Activated naive CD8-positive, alpha-beta T cell (primary cell): Measurements from ENCODE around the gene PRR5L.

Experiments
- H3K27ac Mint-ChIP-seq: one replicate; pipeline ENCODE4 v1.8.0; 2021; ENCODE audit warnings: mixed read lengths
- H3K27me3 Mint-ChIP-seq: one replicate; pipeline ENCODE4 v1.8.0; 2021; ENCODE audit warnings: mixed read lengths
- H3K36me3 Mint-ChIP-seq: one replicate; pipeline ENCODE4 v1.8.0; 2021; ENCODE audit warnings: mixed read lengths
- H3K4me1 Mint-ChIP-seq: one replicate; pipeline ENCODE4 v1.8.0; 2021; ENCODE audit warnings: low read depth, mixed read lengths
- H3K4me3 Mint-ChIP-seq: one replicate; pipeline ENCODE4 v1.8.0; 2021; ENCODE audit warnings: mild to moderate bottlenecking, mixed read lengths
- H3K9me3 Mint-ChIP-seq: one replicate; pipeline ENCODE4 v1.8.0; 2021; ENCODE audit warnings: low read depth, mixed read lengths

PRR5L gene

DNA sequence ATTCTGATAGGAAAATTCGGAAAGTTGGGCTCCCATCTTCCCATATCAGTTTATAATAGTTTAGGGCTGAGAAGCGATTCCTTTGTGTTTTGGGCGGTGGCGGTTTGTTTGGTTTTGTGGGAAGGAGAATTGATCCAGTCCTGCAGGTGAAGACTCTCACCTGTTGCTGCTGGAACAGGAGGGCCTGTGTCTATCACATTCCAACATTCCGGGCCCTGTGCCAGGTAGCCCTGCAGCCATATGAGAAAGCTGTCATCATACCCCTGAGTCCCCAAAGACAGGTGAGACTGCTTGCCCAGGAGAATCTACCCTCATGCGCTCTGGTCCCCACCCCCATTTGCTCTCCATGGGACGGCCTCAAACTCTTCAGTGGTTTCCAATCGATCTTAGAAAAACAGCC is 151.9 kb downstream of the PRR5L start:
- Mint-ChIP-seq H3K4me1 (peaks cover 30% of the 10 kb centered on the region), H3K36me3 (no peaks in the 10 kb centered on the region), H3K4me3 (no peak overlapping the region), H3K27ac (no peak overlapping the region), H3K27me3 (no peaks in the 10 kb centered on the region), H3K9me3 (no peaks in the 10 kb centered on the region)

- Mint-ChIP-seq H3K27me3 (no peaks in the 10 kb centered on the region), H3K27ac (no peak overlapping the region), H3K4me3 (peak overlapping the region; percentile 60), H3K36me3 (no peaks in the 10 kb centered on the region), H3K4me1 (peaks cover 38% of the 10 kb centered on the region), H3K9me3 (no peaks in the 10 kb centered on the region)
These were observed 153.5 kb downstream of the PRR5L start for GRCh38 chr11:36449561-36450096.

- no peaks in the 10 kb centered on the region for H3K9me3 Mint-ChIP-seq
- H3K27me3 Mint-ChIP-seq: no peaks in the 10 kb centered on the region
- no peak overlapping the region for H3K27ac Mint-ChIP-seq
- H3K4me1 Mint-ChIP-seq: peaks cover 38% of the 10 kb centered on the region
- peak overlapping the region; percentile 60 for H3K4me3 Mint-ChIP-seq
- H3K36me3 Mint-ChIP-seq: no peaks in the 10 kb centered on the region
These were observed 154.1 kb downstream of the PRR5L start for GRCh38 chr11:36450110-36450572.

DNA sequence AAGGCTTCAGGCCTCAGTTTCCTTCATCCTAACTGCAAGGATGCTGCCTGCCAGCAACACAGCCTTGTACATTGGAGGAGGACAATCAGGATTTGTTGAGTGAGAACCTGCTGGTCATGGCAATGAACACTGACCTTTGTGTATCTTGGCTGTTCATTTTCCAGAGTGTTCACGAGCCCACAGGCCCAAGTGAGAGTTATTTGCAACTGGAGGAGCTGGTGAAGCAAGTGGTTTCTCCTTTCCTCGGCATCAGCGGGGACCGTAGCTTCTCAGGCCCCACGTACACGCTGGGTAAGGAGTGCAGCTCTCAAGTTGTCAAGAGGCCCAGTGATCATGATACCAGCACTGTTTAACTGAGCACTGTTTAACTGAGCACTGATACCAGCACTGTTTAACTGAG is 155.0 kb downstream of the PRR5L start:
- peaks cover 38% of the 10 kb centered on the region for H3K4me1 Mint-ChIP-seq
- no peak overlapping the region for H3K4me3 Mint-ChIP-seq
- H3K27ac Mint-ChIP-seq: no peak overlapping the region
- no peaks in the 10 kb centered on the region for H3K36me3 Mint-ChIP-seq
- H3K9me3 Mint-ChIP-seq: no peaks in the 10 kb centered on the region
- no peaks in the 10 kb centered on the region for H3K27me3 Mint-ChIP-seq

DNA sequence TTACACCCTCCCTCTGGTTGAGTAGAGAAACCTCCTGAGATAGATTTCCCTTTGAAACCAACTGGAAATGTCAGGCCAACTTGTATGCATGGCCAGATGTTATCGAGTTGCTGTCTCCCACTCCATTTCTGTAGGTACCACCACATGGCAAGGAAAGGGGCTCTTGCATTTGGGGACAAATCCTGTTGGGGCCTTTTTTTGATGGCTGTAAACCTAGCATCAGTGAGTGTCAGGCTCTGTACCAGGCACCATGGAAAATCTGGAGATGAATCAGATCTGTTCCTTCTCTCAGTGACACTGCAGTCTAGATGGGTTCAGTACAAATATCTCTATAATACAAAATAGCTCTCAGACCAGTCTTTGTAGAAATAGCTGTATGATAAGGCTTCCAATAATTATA is 155.6 kb downstream of the PRR5L start:
- no peak overlapping the region for H3K4me3 Mint-ChIP-seq

GRCh38 chr11:36452236-36452940 is 156.3 kb downstream of the PRR5L start:
- Mint-ChIP-seq H3K27me3 (no peaks in the 10 kb centered on the region), H3K4me3 (no peak overlapping the region), H3K36me3 (no peaks in the 10 kb centered on the region), H3K4me1 (peaks cover 38% of the 10 kb centered on the region), H3K9me3 (no peaks in the 10 kb centered on the region), H3K27ac (no peak overlapping the region)

More for the DNA sequence above, 155.6 kb downstream of the PRR5L start:
- Mint-ChIP-seq H3K4me1 (peaks cover 38% of the 10 kb centered on the region), H3K27me3 (no peaks in the 10 kb centered on the region), H3K27ac (no peak overlapping the region), H3K36me3 (no peaks in the 10 kb centered on the region), H3K9me3 (no peaks in the 10 kb centered on the region)

DNA sequence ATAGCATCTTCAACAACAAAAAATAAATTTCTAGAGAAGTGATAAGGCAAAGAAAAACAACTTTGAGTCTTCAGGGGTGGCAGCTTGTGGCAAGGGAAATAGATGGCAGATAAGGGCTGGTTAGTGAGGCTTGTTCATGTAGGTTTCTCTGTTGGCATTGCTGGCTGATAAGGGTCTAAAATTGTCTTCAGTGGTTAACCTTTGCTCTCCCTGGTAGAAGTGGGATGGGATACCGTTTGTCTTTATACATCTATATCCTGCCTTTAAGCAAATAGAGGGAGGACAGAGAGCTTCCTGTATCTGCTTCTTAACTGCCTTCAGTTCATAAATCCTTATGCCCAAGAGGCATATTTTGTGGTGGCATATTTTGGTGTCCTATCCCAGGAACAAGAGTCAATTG is 156.9 kb downstream of the PRR5L start:
- Mint-ChIP-seq H3K4me3 (no peak overlapping the region), H3K27ac (no peak overlapping the region), H3K9me3 (no peaks in the 10 kb centered on the region), H3K27me3 (no peaks in the 10 kb centered on the region), H3K36me3 (no peaks in the 10 kb centered on the region), H3K4me1 (peaks cover 38% of the 10 kb centered on the region)

- no peaks in the 10 kb centered on the region for H3K27me3 Mint-ChIP-seq
- no peaks in the 10 kb centered on the region for H3K36me3 Mint-ChIP-seq
- H3K4me3 Mint-ChIP-seq: no peak overlapping the region
- H3K9me3 Mint-ChIP-seq: no peaks in the 10 kb centered on the region
- peaks cover 38% of the 10 kb centered on the region for H3K4me1 Mint-ChIP-seq
- no peak overlapping the region for H3K27ac Mint-ChIP-seq
These were observed 157.6 kb downstream of the PRR5L start for GRCh38 chr11:36453678-36454077.

GRCh38 chr11:36454551-36454940 is 158.5 kb downstream of the PRR5L start:
- Mint-ChIP-seq H3K27ac (no peak overlapping the region), H3K4me1 (peaks cover 37% of the 10 kb centered on the region), H3K4me3 (no peak overlapping the region), H3K27me3 (no peaks in the 10 kb centered on the region), H3K36me3 (no peaks in the 10 kb centered on the region), H3K9me3 (no peaks in the 10 kb centered on the region)

DNA sequence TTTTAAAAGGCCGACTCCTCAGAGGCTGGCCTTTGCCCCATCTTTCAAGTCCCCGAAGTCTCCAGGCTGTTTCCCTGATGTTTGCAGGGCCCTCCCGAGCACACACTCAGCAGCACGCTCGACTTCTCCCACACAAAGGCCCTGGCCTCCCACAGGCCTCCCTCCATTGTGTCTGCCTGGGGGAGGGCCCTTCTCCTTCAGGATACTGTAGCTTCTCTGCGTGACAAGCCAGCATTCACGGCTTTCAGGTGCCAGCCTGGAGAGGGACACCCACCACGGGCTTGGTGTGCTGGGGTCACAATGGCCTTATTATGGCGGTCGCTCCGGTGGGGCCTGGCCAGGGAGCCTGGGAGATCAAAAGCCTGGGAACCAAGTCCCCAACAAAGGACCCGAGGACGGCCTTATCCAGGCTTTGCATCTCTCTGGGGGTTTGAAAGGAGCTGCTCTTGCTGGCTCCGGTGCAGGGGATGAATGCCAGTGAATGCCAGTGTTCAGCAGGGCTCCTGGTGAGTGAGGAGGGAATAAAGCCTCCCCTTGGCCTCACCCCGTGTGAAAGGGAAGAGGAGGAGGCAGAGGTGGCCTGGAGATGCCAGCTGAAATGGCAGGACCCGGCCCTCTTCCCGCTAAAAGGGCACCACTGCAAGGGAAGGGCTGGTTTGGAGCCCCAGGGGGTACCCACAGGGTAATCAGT is 159.0 kb downstream of the PRR5L start:
- no peaks in the 10 kb centered on the region for H3K9me3 Mint-ChIP-seq
- H3K4me1 Mint-ChIP-seq: peaks cover 32% of the 10 kb centered on the region
- H3K36me3 Mint-ChIP-seq: no peaks in the 10 kb centered on the region
- H3K27ac Mint-ChIP-seq: no peak overlapping the region
- no peak overlapping the region for H3K4me3 Mint-ChIP-seq
- H3K27me3 Mint-ChIP-seq: no peaks in the 10 kb centered on the region

GRCh38 chr11:36455658-36456111 is 159.6 kb downstream of the PRR5L start:
- H3K27me3 Mint-ChIP-seq: no peaks in the 10 kb centered on the region
- H3K27ac Mint-ChIP-seq: no peak overlapping the region
- no peaks in the 10 kb centered on the region for H3K36me3 Mint-ChIP-seq
- H3K9me3 Mint-ChIP-seq: no peaks in the 10 kb centered on the region
- H3K4me3 Mint-ChIP-seq: no peak overlapping the region
- H3K4me1 Mint-ChIP-seq: peaks cover 26% of the 10 kb centered on the region

DNA sequence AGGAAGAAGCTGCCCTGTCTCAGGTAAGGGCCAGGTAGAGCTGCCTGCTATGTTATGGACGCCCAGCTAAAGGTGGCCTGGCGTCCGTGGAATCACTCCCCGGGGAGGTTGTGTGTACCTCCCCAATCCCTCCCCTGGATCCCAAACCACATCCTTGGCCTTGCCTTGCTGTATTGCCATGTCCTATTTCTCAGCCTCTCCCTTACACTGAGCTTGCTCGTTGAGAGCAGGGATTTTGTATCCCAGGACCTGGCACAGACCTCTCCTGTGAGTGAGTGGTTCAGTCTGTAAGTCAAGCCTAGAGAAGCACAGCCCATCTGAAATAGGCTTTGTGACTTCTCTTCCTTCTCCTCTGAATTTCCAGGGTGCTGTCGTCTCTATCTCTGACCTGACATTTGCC is 160.1 kb downstream of the PRR5L start:
- Mint-ChIP-seq H3K27ac (no peak overlapping the region), H3K27me3 (no peaks in the 10 kb centered on the region), H3K4me1 (peaks cover 21% of the 10 kb centered on the region), H3K4me3 (no peak overlapping the region), H3K9me3 (no peaks in the 10 kb centered on the region), H3K36me3 (no peaks in the 10 kb centered on the region)

GRCh38 chr11:36458129-36458915 is 162.2 kb downstream of the PRR5L start:
- H3K27me3 Mint-ChIP-seq: peaks cover 3% of the 10 kb centered on the region
- H3K36me3 Mint-ChIP-seq: no peaks in the 10 kb centered on the region
- H3K9me3 Mint-ChIP-seq: no peaks in the 10 kb centered on the region
- peaks cover 4% of the 10 kb centered on the region for H3K4me1 Mint-ChIP-seq
- no peak overlapping the region for H3K4me3 Mint-ChIP-seq
- H3K27ac Mint-ChIP-seq: no peak overlapping the region

DNA sequence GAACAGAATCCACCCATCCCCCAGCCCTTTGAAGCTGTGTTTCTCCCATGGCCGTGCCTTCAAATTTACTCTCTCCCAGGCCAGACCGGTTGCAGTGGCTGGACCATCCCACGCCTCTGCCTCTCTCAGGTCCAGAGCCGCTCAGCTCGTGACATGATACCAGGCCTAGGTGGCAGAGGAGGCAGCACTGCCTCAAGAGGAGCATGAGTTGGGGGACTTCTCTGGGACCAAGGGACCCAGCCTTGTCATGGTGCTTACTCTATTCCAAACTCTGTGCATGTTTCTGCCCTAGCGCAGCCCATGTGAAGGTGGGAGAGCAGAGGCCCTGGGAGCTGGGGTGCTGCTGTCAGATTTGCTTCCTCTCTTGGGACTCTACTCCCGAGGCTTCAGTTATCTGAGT is 163.0 kb downstream of the PRR5L start:
- H3K27ac Mint-ChIP-seq: no peak overlapping the region
- peaks cover 7% of the 10 kb centered on the region for H3K27me3 Mint-ChIP-seq
- H3K4me3 Mint-ChIP-seq: no peak overlapping the region
- no peaks in the 10 kb centered on the region for H3K4me1 Mint-ChIP-seq
- no peaks in the 10 kb centered on the region for H3K9me3 Mint-ChIP-seq
- H3K36me3 Mint-ChIP-seq: no peaks in the 10 kb centered on the region

DNA sequence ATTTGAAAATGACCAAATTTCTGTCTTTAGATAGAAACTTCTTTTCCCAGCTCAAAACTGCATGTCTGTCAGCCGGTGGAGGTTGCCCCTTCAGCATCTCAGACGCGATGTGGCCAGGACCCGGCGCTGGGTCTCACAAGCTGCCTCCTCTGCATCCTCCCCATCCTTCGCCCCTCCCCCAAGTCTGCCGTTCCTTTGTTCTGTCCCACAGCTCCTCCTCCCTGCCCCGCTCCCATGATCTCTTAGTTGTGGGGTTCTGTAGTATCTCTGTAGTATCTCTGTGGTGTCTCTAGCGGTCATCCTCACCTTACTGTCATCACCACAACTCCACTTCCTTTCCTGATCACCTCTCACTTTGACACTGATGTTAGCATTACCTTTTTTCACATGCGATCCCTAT is 164.1 kb downstream of the PRR5L start:
- Mint-ChIP-seq H3K9me3 (no peaks in the 10 kb centered on the region), H3K4me3 (no peak overlapping the region), H3K27me3 (peaks cover 7% of the 10 kb centered on the region), H3K4me1 (no peaks in the 10 kb centered on the region), H3K36me3 (no peaks in the 10 kb centered on the region), H3K27ac (no peak overlapping the region)
